Mucosa of rectum (tissue), 2 donors: ENCODE data around the gene CCDC127.
"Not testable (repeated sequence)": the region's sequence is repeated elsewhere in the genome, so short reads cannot be mapped to it uniquely, and the experiment has no call there.

ENCODE experiments used
- H3K27ac ChIP-seq, 2 donors: one replicate each; pipeline ENCODE4 v1.7.0; 2013; ENCODE audit warnings: inconsistent platforms in 2 of 2, low read depth in 2 of 2, low read length in 2 of 2
- H3K27me3 ChIP-seq, 2 donors: one replicate each; pipeline ENCODE4 v1.7.0; 2013; ENCODE audit warnings: low read length in 2 of 2; ENCODE audit not compliant: control insufficient read depth in 2 of 2, insufficient read depth in 2 of 2
- H3K36me3 ChIP-seq, 2 donors: one replicate each; pipeline ENCODE4 v1.7.0; 2013; ENCODE audit warnings: low read length in 2 of 2; ENCODE audit not compliant: control insufficient read depth in 2 of 2, insufficient read depth in 2 of 2
- H3K4me1 ChIP-seq, 2 donors: one replicate each; pipeline ENCODE4 v1.7.0; 2013; ENCODE audit warnings: low read length in 2 of 2, mild to moderate bottlenecking in 1 of 2; ENCODE audit not compliant: control insufficient read depth in 2 of 2, insufficient read depth in 2 of 2
- H3K4me3 ChIP-seq, 2 donors: one replicate each; pipeline ENCODE4 v1.7.0; 2013; ENCODE audit warnings: low read length in 2 of 2
- H3K9ac ChIP-seq, 2 donors: one replicate each; pipeline ENCODE4 v1.7.0; 2013; ENCODE audit warnings: low read length in 2 of 2, low read depth in 1 of 2, mild to moderate bottlenecking in 1 of 2
- H3K9me3 ChIP-seq, 2 donors: one replicate each; pipeline ENCODE4 v1.7.0; 2013; ENCODE audit warnings: low read length in 2 of 2; ENCODE audit not compliant: control insufficient read depth in 2 of 2
- donor health status: healthy.
- donor health status: Normal muscosa, but diverticular disease.

The CCDC127 gene

GRCh38 chr5:219991-220390 lies 2.0 kb upstream of the CCDC127 start:
- Histone ChIP-seq H3K9ac (peak overlapping the region; percentile 82 to 95), H3K4me1 (peaks cover 7 to 8% of the 10 kb centered on the region in 2 donors), H3K27ac (peak overlapping the region; percentile 84 to 87)

GRCh38 chr5:219460-219863 lies 1.5 kb upstream of the CCDC127 start:
- H3K9ac ChIP-seq: peak overlapping the region; percentile 82 to 95
- H3K4me1 ChIP-seq: peaks cover 7 to 8% of the 10 kb centered on the region in 2 donors
- peaks cover 7 to 12% of the 10 kb centered on the region in 2 donors for H3K36me3 ChIP-seq
- no peaks in the 10 kb centered on the region for H3K9me3 ChIP-seq
- H3K27me3 ChIP-seq: no peaks in the 10 kb centered on the region
- H3K4me3 ChIP-seq: peak overlapping the region; percentile 78 to 87
- peak overlapping the region; percentile 84 to 87 for H3K27ac ChIP-seq

More at GRCh38 chr5:219991-220390, 2.0 kb upstream of the CCDC127 start:
- Histone ChIP-seq H3K36me3 (peaks cover 12 to 18% of the 10 kb centered on the region in 2 donors), H3K4me3 (peak overlapping the region; percentile 78 to 87), H3K27me3 (no peaks in the 10 kb centered on the region), H3K9me3 (no peaks in the 10 kb centered on the region)

- Histone ChIP-seq H3K27ac (peak overlapping the region; percentile 84 to 87), H3K9ac (peak overlapping the region; percentile 72 to 95), H3K4me1 (peaks cover 7 to 8% of the 10 kb centered on the region in 2 donors), H3K9me3 (no peaks in the 10 kb centered on the region), H3K4me3 (peak overlapping the region; percentile 78 to 87), H3K27me3 (no peaks in the 10 kb centered on the region), H3K36me3 (peaks cover under 1 to 6% of the 10 kb centered on the region in 2 donors)
These were observed 721 bp upstream of the CCDC127 start for GRCh38 chr5:218457-219291.

DNA sequence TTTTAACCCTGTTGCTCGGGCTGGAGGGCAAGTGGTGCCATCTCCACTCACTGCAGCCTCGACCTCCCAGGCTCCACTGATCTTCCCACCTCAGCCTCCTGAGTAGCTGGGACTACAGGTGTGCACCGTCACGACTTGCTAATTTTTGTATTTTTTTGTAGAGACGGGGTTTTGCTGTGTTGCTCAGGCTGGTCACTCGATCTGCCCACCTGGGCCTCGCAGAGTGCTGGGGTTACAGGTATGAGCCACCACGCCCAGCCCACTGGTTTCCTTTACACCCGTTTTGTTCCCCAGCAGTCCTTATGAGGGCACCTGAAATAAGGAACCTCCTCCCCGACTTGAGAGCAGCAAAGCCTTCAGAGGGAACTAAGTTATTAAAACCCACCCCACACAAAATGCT lies 1.9 kb downstream of the CCDC127 start:
- not testable (repeated sequence) for H3K4me1 ChIP-seq, H3K9ac ChIP-seq, H3K27ac ChIP-seq, H3K4me3 ChIP-seq, H3K9me3 ChIP-seq, H3K27me3 ChIP-seq, H3K36me3 ChIP-seq

GRCh38 chr5:215256-215655 lies 2.7 kb downstream of the CCDC127 start:
- H3K9me3 ChIP-seq, H3K27ac ChIP-seq, H3K36me3 ChIP-seq, H3K27me3 ChIP-seq, H3K4me3 ChIP-seq, H3K9ac ChIP-seq, H3K4me1 ChIP-seq: not testable (repeated sequence)

DNA sequence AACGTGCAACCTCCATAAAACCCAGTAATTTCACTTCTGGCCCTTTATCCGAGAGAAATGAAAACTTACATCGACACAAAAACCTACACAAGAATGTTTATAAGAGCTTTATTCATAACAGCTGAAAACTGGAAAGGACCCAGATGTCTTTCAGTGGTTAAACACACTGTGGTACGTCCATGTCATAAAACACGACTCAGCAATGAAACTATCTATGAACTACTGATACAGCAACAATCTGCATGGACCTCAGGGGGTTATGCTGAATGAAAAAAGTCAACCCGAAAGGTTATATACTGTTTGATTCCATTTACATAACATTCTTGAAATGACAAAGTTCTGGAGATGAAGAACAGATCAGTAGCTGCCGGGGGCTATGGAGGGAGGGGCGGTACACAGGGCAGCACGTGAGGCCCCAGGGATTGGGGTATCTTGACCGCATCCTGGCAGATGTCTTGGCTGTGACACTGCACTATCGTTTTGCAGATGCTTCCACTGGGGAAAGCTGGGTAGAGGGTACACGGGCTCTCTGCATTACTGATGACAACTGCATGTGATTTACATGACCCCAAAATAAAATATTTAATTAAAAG lies 4.1 kb downstream of the CCDC127 start:
- H3K27ac ChIP-seq: no peak overlapping the region
- no peaks in the 10 kb centered on the region for H3K27me3 ChIP-seq
- H3K4me1 ChIP-seq: peaks cover 0 to 2% of the 10 kb centered on the region in 2 donors
- H3K9ac ChIP-seq: no peak overlapping the region
- H3K4me3 ChIP-seq: no peak overlapping the region
- H3K36me3 ChIP-seq: peaks cover 0 to 4% of the 10 kb centered on the region in 2 donors
- H3K9me3 ChIP-seq: no peaks in the 10 kb centered on the region

- Histone ChIP-seq H3K27me3 (no peaks in the 10 kb centered on the region), H3K4me3 (no peak overlapping the region), H3K36me3 (peaks cover 9 to 20% of the 10 kb centered on the region in 2 donors), H3K9ac (no peak overlapping the region), H3K4me1 (no peaks in the 10 kb centered on the region), H3K9me3 (no peaks in the 10 kb centered on the region), H3K27ac (no peak overlapping the region)
These were observed 9.4 kb downstream of the CCDC127 start for GRCh38 chr5:208449-209114.

DNA sequence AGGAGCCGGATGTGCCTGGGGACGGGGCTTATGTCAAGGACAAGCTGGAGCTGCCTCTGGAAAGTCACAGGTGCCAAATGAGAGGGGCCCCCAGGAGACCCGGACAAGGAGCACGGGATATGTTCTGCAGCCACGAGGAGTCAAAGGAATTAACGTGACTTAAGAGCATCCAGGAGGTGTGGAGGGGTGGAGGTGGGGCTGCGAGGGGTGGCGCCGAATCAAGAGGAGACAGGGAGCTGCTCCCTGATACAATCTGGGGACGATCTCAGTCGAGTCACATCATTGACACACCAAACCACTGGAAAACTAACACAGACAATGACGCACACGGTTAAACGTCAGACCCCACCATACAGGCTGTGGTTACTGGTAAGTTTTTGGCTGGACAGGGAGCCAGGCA lies 10.4 kb downstream of the CCDC127 start:
- no peak overlapping the region for H3K9ac ChIP-seq
- peaks cover 9 to 22% of the 10 kb centered on the region in 2 donors for H3K36me3 ChIP-seq
- no peaks in the 10 kb centered on the region for H3K27me3 ChIP-seq
- no peak overlapping the region for H3K4me3 ChIP-seq
- H3K9me3 ChIP-seq: no peaks in the 10 kb centered on the region
- no peak overlapping the region for H3K27ac ChIP-seq
- H3K4me1 ChIP-seq: no peaks in the 10 kb centered on the region

DNA sequence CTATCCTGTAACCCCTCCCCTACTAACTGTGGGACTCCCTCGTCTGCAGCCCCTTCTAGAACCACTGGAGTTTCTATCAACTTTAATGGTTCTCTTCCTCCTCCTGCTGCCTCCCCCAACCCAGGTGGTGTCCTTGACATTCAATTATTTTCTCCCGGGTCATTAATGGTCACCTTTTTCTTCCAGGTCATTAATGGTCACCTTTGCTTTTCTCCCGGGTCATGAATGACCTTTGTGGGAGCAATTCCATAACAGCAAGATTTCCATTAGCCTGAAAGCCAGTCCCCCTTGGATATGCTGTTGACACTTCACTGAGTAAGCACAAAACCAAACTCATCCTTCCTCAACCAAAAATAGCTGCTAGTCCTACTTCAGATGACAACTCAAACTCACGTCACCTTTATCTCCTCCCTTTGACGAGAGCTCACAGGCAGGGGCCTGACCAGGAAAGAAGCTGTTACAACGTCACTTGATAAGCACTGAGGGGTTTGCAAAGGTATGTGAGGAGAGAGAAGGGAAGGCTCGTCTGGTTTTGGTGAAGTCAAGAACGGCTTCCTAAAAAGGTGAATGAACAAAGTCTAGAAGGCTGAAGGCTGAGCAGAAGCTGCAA lies 10.9 kb downstream of the CCDC127 start:
- H3K36me3 ChIP-seq: peaks cover 9 to 22% of the 10 kb centered on the region in 2 donors
- H3K27me3 ChIP-seq: no peaks in the 10 kb centered on the region
- no peaks in the 10 kb centered on the region for H3K4me1 ChIP-seq
- H3K9me3 ChIP-seq: no peaks in the 10 kb centered on the region
- no peak overlapping the region for H3K4me3 ChIP-seq
- no peak overlapping the region for H3K9ac ChIP-seq
- no peak overlapping the region for H3K27ac ChIP-seq

DNA sequence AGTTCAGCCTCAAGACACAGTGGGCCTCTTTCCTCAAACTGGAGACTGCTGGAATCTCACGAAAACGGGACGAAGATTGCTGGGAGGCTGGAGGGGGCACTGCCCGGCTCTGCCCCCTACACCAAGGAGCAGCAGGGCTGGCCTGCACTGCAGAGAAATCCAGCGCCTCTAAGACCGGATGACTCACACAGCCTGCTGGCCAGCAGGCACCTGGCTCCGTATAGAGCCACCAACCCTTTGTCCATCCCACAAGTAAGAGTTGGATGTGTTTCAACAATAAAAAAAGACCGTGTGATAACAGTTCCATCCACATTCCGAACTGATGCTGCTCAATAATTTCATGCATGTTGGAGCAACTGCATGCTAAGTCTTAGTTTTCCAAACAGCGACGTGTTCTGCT lies 11.5 kb downstream of the CCDC127 start:
- Histone ChIP-seq H3K9ac (no peak overlapping the region), H3K36me3 (peaks cover 9 to 22% of the 10 kb centered on the region in 2 donors), H3K9me3 (no peaks in the 10 kb centered on the region), H3K4me3 (no peak overlapping the region), H3K27me3 (no peaks in the 10 kb centered on the region), H3K4me1 (no peaks in the 10 kb centered on the region), H3K27ac (no peak overlapping the region)
